LNCaP clone FGC (cell line): ENCODE results near the gene SMOC2.
A peak's percentile ranks its signal among the peaks of the same experiment; 100 is the strongest.

Experiments used
- DNase-seq: peaks from one replicate; pipeline ENCODE4 v3.0.0-alpha.2; 2011; ENCODE audit warnings: low read depth
- H3K4me3 ChIP-seq: 2 replicates; pipeline ENCODE4 v1.5.1; 2011; ENCODE audit warnings: mild to moderate bottlenecking, low read depth, low read length, control low read depth
- CTCF ChIP-seq: IDR thresholded peaks from 2 replicates; pipeline ENCODE4 v1.5.1; 2012; ENCODE audit warnings: mild to moderate bottlenecking; ENCODE audit not compliant: control insufficient read depth, insufficient read depth; ENCODE audit errors: extremely low read depth

SMOC2 gene

GRCh38 chr6:168440520-168441433 lies at the start of gene SMOC2:
TSS of gene SMOC2 (plus strand) at chr6:168441184. CDS start at chr6:168441371, 187 bp downstream.
- H3K4me3 ChIP-seq: peak within 1 kb of the TSS; percentile 53
- no peak for DNase-seq
- peak; percentile 27; the same call in 1 of the 2 replicates for TF ChIP-seq CTCF

- H3K4me3 ChIP-seq: no peak overlapping the region
- TF ChIP-seq CTCF: no peak
- no peak for DNase-seq
Measured at GRCh38 chr6:168393126-168393870, 47.7 kb upstream of the SMOC2 start.

GRCh38 chr6:168394606-168395005 lies 46.4 kb upstream of the SMOC2 start:
- DNase-seq: no peak
- no peak overlapping the region for H3K4me3 ChIP-seq
- no peak for TF ChIP-seq CTCF

- no peak for DNase-seq
- no peak overlapping the region for H3K4me3 ChIP-seq
- TF ChIP-seq CTCF: no peak
Measured at GRCh38 chr6:168395983-168396382, 45.0 kb upstream of the SMOC2 start.

- no peak overlapping the region for H3K4me3 ChIP-seq
- no peak for TF ChIP-seq CTCF
- no peak for DNase-seq
Measured at GRCh38 chr6:168396561-168396960, 44.4 kb upstream of the SMOC2 start.

GRCh38 chr6:168397012-168397411 lies 44.0 kb upstream of the SMOC2 start:
- no peak for DNase-seq
- H3K4me3 ChIP-seq: no peak overlapping the region
- no peak for TF ChIP-seq CTCF
